Activated CD8-positive, alpha-beta memory T cell treated with anti-CD3 and anti-CD28 coated beads, Interleukin-2, amount 50 U/mL, for 1 hour (primary cell): Measurements from ENCODE around the gene RNASEH2C.
A peak's percentile ranks its signal among the peaks of the same experiment; 100 is the strongest.
"Not testable (repeated sequence)": the region's sequence is repeated elsewhere in the genome, so short reads cannot be mapped to it uniquely, and the experiment has no call there.

Experiments used
- DNase-seq: peaks from one replicate; pipeline ENCODE4 v3.0.0-alpha.2; 2020; ENCODE audit errors: extremely low read depth

The RNASEH2C gene

DNA sequence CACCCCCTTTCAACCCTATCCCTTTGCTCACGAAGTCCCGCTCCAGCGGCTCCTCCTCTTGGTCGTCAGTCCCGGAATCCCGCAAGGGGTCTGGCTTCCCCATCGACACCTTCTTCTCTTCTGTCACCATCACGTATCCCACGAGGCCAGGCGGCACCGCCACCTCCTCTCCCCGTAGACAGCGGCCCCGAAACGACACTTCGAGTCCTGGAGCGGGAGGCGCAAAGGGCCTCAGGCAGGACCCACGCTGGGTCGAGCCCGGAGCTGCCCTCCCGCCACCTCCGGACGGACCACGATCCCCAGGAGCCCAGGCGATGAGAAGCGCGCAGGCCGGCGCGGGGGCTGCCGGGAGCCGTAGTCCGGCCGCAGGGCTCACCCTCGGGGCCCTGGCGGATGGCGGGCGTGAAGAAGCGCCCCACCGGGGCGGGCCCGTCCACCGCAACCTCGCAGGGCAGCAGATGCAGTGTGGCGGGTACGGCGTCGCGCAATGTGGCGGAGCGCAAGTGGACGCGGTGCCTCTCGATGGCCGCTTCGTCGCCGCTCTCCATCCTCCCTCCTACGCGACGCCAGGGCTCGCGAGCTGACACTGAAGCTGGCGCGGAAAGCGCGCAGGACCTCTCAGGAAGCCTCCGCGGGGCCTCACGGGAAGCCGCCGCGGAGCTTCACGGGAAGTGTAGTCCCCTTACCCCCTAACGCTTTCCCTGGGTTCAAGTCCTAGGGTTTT, at the start of gene RNASEH2C:
Gene RNASEH2C, minus strand, starts transcription at position 588 of the 724 bp plus-strand sequence. Its CDS starts 40 bp downstream, at position 548.
- peak; percentile 24 for DNase-seq

DNA sequence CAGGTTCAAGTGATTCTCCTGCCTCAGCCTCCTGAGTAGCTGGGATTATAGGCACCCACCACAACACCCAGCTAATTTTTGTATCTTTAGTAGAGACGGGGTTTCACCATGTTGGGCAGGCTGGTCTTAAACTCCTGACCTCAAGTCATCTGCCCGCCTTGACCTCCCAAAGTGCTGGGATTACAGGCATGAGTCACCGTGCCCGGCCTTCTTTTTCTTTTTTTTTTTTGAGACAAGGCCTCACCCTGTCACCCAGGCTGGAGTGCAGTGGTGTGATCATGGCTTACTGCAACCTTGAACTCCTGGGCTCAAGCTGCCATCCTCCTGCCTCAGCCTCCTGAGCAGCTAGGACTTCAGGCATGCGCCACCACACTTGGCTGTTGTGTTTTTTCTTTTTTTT, 47.2 kb upstream of the RNASEH2C start:
- DNase-seq: not testable (repeated sequence)

DNA sequence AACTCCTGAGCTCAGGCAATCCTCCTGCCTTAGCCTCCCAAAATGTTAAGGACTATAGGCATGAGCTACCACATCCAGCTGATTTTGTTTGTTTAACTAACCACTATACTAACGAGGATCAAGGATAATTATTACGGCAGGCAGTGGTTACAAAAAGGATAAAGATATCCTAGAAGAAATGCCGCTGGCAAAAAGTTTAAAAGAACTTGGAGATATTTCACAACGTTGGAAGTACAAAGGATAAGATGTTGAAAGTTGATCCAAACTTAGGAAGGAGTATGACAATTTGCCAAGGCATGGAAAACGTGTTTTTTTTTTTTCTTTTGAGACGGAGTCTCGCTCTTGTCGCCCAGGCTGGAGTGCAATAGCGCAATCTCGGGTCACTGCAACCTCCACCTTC, 46.8 kb upstream of the RNASEH2C start:
- DNase-seq: no peak

DNA sequence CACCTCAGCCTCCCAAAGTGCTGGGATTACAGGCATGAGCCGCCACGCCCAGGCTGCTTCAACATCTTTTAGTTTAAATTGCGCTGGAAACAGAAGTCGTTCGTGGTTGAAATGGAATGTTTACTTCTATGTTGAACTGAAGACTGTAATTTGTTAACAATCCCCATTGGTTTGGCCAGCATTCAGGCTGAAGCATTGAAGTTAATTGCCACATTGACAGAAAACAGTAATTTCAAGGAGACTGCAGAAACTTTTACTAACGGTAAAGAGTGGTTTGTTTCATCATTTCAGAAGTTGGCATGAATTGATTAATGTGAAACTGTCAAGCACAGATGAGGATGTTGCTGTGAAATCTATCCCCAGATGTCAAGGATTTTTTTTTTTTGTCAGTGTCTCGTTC, 45.9 kb upstream of the RNASEH2C start:
- no peak for DNase-seq

DNA sequence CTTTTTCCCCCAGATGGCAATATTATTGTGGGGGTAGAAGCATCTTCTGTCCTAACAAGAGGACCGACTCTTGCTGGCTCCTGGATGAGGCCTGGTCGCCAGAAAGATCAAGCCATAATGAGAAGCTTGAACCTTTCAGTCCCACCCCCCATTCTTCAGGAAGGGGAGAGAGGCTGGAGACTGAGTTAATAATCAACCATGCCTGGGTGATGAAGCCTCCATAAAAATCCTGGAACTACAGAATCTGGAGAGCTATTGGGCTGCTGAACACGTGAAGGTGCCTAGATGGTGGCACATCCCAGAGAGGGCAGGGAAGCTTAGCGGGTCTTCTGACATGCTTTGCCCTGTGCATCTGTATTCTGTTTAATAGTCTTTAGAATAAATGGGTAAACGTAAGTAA, 43.8 kb upstream of the RNASEH2C start:
- no peak for DNase-seq

DNA sequence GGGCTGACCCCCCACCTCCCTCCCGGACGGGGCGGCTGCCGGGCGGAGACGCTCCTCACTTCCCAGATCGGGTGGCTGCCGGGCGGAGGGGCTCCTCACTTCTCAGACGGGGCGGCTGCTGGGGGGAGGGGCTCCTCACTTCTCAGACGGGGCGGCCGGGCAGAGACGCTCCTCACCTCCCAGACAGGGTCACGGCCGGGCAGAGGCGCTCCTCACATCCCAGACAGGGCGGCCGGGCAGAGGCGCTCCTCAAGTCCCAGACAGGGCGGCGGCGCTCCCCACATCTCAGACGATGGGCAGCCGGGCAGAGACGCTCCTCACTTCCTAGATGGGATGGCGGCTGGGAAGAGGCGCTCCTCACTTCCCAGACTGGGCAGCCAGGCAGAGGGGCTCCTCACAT, 42.2 kb upstream of the RNASEH2C start:
- DNase-seq: not testable (repeated sequence)

DNA sequence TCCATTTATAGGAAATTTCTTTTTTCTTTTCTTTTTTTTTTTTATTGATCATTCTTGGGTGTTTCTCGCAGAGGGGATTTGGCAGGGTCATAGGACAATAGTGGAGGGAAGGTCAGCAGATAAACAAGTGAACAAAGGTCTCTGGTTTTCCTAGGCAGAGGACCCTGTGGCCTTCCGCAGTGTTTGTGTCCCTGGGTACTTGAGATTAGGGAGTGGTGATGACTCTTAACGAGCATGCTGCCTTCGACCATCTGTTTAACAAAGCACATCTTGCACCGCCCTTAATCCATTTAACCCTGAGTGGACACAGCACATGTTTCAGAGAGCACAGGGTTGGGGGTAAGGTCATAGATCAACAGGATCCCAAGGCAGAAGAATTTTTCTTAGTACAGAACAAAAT, 41.6 kb upstream of the RNASEH2C start:
- DNase-seq: not testable (repeated sequence)

DNA sequence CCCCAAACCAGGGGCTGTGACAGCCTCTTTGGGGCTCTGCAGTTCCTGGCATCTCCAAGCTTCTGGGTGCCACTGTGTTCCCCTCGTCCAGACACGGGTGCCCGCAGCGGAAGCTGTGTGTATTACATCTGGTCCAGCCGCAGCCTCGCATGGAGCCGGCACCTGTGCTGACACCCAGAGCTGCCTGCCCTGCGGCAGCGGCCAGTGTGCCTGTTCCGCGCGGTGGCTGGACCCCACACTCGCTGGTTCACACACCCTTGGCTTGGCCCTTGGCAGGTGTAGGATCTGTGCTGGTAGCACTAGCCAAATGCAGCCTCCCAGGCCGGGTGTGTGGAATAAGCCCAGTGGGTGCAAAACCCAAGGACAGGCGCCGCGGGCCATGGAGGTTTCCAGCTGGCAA, 24.5 kb upstream of the RNASEH2C start:
- no peak for DNase-seq

DNA sequence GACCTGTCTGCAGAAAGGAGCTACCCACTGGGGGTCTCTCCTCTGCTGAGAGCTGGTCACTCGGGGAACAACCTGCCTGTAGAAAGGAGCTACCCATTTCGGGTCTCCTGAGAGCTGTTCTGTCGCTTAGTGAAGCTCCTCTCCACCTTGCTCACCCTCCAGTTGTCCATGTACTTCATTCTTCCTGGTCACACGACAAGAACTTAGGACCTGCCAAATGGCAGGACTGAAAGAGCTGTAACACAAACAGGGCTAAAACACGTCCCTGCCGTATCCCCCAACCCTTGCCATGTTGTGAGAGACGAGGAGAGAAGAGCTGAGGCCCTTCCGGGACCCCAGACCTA, 24.1 kb upstream of the RNASEH2C start:
- no peak for DNase-seq

DNA sequence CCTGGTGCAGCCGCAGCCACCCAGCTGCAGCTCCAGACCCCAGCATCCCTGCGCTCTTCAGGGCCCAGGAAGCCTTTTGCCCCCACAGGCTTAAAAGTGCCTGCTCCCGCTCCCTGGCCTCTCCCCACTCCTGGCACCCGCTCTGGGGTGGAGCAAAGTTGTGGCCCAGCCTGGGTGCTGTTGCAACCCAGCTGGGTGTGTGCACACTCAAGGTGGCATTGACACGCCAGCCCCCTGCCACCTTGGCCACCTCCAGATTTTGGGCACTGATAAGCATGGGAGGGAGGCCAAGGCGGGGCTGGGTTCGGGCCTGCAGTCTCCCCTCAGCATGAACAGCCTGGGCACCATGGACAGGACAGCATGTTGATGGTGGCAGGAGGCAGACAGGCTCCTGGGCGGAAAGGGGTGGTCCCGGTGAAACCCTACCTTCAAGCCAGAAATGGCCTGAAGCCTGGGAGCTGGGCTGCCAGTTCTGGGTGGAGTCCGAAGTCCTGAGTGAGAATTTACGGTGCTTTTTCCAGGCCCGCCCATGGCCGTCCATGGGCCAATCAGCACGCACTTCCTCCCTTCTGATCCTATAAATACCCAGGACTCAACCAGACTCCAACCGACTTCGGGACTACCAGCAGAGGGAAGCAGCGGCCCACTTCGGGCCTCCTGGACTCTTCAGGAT, 23.6 kb upstream of the RNASEH2C start:
- DNase-seq: no peak

DNA sequence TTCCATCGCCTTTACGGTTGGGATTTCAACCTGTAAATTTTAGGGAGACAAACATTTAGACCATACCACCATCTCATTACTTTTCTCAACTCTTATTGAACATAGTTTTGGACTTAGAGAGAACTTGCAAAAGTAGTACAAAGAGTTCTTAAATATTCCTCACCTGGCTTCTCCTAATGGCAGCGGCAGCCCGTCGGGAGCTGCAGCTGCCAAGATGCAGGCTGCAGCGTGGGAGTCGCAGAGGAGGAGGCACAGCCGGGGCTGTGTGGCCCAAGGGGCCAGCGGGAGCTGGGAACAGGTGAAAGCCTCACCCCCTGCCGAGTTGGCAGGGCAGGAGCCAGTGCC, 23.1 kb upstream of the RNASEH2C start:
- DNase-seq: no peak

DNA sequence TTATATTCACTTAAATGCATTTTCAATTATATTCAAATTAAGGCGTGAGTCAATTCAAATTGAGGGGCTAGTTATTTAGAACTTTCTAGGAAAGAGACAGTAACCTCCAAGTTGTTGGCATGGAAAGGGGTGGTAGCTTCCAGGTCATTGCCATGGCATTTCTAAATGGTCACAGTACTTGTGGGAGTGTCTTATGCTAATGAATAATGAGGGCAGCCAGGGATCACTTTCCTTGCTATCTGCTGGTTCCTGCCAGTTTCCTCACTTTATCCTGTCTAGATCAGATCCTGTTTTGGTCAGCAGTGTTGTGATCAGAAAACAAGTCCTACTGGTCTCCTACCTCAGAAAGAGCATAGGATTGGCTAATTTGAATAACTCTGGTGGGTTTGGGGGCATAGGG, 21.8 kb upstream of the RNASEH2C start:
- DNase-seq: no peak

DNA sequence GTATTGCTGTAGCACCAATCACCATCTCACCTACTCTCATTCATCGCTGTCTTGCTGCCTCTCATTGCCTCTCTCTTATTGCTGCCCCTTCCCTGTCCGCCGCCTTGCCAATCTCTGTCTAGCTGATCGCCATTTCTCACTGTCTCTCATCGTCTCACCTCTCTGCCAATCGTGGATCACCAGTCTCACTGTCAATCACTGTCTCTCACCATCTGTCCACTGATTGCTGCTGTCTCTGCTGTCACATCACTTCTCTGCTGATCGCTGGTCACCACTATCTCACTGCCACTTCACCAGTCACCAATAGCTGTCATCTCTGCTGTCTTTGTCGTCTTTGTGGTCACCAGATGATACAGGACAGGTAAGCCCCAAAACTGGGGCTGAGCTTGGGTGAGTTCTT, 20.6 kb upstream of the RNASEH2C start:
- DNase-seq: no peak

DNA sequence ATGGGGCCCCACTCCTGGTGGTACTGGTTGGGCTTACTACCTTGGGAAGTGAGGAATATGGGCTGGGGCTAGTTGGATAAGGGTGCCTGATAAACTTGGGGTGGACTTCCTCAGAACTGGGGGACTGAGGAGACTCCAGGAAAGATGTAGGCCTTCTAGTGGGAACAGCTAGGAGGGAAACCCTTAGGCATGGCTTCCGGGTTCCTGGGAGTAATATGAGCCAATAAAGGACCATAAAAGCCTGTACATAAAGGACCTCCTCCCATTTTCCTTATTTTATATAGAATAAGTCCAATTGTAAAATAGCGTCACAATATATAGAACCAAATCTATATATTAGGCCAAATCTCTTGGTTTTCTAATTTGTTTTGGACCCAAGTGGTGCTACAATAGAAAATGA, 18.4 kb upstream of the RNASEH2C start:
- DNase-seq: no peak

DNA sequence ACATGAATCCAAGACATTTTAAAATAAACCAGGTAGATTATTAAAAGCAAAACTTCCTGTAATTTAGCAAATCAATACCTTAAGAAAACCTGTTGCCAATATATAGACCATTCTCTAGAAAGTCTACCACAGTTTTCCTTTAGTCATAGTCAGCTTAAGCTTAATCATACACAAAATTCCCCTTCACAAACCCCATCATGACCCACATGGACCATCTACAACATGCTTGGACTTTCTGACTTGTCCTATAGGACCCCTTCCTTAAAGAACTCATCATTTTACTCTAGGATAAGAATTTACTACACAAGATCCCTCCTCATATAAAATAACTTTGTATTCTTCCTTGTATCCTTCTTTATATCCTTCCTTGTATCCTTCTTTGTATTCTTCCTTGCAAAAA, 16.2 kb upstream of the RNASEH2C start:
- DNase-seq: no peak

DNA sequence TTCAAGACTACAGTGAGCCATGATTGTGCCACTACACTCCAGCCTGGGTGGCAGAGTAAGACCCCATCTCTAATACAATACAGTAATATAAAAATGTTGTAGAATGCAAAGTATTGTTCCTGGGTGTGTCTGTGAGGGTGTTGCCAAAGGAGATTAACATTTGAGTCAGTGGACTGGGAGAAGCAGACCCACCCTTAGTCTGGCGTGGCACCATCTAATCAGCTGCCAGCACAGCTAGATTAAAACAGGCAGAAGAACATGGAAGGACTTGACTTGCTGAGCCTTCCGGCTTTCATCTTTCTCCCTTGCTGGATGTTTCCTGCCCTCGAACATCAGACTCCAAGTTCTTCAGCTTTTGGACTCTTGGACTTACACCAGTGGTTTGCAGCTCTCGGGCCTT, 14.5 kb upstream of the RNASEH2C start:
- not testable (repeated sequence) for DNase-seq

DNA sequence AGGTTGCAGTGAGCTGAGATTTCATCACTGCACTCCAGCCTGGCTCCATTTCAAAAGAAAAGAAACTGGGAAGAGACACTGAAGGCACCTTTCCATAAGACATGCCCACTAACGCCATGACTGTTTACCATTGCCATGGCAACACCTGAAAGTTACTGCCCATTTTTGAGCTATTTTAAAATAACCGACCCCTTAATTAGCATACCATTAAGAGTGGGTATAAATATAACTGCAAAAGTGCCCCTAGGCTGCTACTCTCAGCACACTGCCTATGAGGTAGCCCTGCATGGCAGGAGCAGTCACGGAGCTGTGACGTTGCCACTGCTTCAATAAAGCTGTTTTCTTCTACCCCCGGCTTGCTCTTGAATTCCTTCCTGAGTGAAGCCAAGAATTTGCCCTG, 9.9 kb upstream of the RNASEH2C start:
- no peak for DNase-seq

DNA sequence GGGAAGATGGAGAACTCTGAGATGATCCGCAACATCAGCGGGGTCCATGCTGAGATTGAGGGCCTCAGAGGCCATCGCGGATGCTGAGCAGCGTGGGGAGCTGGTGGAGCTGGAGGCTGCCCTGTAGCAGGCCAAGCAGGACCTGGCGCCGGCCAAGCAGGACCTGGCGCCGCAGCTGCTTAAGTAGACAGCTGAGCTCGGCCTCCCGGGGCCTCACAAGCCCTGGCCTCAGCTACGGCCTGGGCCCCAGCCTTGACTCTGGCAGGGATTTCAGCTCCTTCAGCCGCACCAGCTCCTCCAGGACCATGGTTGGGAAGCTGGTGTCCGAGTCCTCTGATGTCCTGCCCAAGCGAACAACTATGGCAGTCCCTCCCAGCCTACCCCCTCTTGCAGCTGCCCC, 7.3 kb upstream of the RNASEH2C start:
- no peak for DNase-seq

DNA sequence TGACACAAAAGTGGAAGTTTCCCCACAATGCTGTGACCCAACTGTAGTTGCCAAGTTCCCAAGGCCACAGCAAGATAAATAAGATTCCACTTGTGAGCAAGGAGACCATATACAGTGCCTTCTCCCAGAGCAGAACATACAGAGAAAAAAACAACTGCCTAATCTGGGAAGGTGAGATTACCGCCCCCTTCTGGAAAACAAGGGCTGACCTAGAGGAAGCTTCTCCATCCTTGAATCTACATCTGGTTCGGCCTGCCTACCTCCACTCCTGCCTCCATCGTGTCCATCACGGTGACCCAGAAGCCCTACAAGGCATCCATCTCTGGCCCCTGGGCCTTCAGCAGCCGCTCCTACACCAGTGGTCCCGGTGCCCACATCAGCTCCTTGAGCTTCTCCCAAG, 6.1 kb upstream of the RNASEH2C start:
- DNase-seq: no peak

DNA sequence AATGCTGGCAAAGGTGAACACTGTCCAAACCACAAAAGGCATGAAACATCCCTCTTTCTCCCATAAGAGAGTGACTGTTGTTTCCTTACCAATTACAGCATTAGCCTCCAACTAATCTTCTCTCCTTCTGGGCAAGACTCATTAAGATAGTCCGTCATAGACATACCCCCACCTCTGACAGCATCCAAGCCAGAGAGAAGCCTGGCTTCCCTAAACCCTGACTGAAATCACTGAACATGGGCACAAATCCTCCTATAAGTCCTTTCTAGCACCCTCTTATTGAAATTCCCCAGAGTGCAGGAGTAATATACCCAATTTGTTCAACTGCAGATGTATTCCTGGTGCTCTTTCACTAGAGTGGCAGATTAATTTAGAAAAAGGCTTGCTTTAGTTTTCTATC, 1.7 kb upstream of the RNASEH2C start:
- DNase-seq: no peak

DNA sequence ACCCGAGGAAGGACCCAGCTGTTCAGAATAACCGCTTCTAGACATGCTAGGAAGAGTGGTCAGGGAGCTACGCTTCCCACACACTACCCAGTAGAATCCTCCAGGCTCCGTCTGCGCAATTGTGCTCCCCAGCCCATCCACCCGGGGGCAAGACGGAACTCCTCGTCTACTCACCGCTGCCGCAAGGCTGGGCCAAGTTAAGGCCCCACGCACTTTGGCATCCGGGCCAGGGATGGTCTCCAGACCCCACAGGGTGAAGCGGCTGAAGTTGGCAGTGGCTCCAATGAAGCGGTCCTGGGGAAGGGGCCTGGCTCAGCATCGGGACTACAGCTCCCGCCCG, 757 bp downstream of the RNASEH2C start:
- no peak for DNase-seq

DNA sequence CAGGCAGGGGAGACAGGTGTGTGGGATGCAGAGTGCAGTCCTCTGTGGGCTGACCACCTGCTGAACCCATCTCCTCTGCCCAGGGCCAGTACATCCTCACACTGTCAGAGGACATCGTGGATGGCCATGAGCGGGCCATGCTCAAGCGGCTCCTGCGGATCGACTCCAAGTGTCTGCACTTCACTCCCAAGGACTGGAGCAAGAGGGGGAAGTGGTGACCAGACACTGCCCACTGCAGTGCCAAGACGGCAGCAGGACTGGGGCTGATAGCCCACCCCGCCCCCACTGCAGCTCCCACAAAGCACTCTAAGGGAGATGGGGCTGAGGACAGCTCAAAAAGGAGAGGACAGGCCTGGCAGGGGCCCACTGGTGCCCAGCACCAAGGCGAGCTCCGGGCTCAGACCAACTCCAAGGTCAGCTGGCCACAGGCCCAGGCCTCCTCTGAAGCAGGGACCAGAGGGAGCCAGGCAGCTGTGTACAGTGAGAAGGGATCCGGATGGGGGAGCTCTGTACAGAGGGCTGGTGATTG, 1.6 kb downstream of the RNASEH2C start:
- DNase-seq: no peak

DNA sequence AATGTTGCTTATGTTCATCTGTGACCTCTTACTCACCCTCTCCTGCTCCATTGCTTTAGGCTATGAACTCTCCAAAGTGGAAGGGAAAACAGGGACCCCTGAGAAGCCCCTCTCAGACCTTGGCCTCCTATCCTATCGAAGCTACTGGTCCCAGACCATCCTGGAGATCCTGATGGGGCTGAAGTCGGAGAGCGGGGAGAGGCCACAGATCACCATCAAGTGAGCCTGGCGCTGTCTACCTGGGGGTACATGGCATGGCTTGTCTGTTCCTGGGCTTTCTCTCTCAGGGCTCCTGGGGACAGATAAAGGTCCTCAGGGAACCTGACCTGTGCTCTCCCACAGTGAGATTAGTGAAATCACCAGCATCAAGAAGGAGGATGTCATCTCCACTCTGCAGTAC, 2.1 kb downstream of the RNASEH2C start:
- DNase-seq: no peak

DNA sequence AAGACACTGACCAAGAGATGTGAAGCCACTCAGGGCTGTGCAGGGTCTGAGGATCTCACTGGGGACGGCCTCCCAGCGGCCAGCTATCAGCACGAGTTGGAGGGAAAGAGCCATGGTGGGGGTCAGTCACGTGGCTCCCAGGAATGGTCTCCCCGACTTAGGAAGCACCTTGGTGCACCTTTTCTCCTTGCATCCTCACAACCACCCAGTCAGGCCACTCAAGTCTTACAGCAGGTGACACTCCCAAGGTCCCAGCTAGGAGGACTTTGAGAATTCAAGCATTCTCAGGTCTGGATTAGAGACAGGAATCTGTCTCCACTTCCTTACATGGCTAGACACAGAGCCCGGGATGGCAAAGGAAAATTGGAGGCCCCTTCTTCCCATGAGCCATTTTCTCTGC, 2.7 kb downstream of the RNASEH2C start:
- DNase-seq: no peak
